ENCODE measurements around the gene CNOT3. TPM values are rescaled to one million over a fixed set of nuclear protein-coding genes. Genes with fewer than 3 reads are reported as not detected.

The CNOT3 gene
- total and polyA plus RNA-seq, 2 donors (not counting 1 experiment from before 2014, with no cell fraction given): 28.1 to 82.1 TPM

- no peak overlapping the region for H3K27ac Mint-ChIP-seq
- no peak overlapping the region for H3K4me2 ChIP-seq (replicated peaks; ENCODE audit: low read depth, low read length, poor library complexity, severe bottlenecking)
- H2AFZ ChIP-seq (ENCODE audit: insufficient read depth, low read depth, low read length, poor library complexity, severe bottlenecking): no peak overlapping the region
- no peak overlapping the region for H3K4me3 ChIP-seq (ENCODE audit: control extremely low read depth in 1 of 5, extremely low read depth in 1 of 5, insufficient read depth in 1 of 5, low read depth in 2 of 5, low read length in 4 of 5)
- ChIA-PET POLR2A (no interaction called here), CTCF (interaction anchor here (0.6 kb wide), 1 partner anchor 16 kb away, joined by 3 read pairs; no protein-coding TSS in a partner anchor)
- no peaks in the 10 kb centered on the region for H3K79me2 ChIP-seq (ENCODE audit: control insufficient read depth, insufficient read depth, low read length)
- ATAC-seq (ENCODE audit: low read depth): no peak
- peaks cover 0 to 9% of the 10 kb centered on the region in 2 experiments for H3K36me3 ChIP-seq (replicated peaks in 1 of 2; ENCODE audit: control extremely low read depth in 1 of 2, control insufficient read depth in 1 of 2, extremely low read depth in 1 of 2, insufficient read depth in 2 of 2, low read length in 1 of 2)
- no peak overlapping the region for H3K4me3 Mint-ChIP-seq
- intact Hi-C loops (cut with micrococcal nuclease): no loop called here
- no peak overlapping the region for H3K9ac ChIP-seq (ENCODE audit: low read length)
- peaks cover 5% of the 10 kb centered on the region for H4K20me1 ChIP-seq (ENCODE audit: control insufficient read depth, insufficient read depth, low read length, poor library complexity, severe bottlenecking)
- H3K27ac ChIP-seq (ENCODE audit: low read length in 2 of 2): no peak overlapping the region
- H3K9me3 Mint-ChIP-seq (ENCODE audit: insufficient read depth): no peaks in the 10 kb centered on the region
- H3K4me1 Mint-ChIP-seq: peaks cover 8% of the 10 kb centered on the region
- 89% methylated on average over 11 of the region's 11 CpGs for WGBS (ENCODE audit: insufficient coverage)
- no peak for DNase-seq
- H3K9me3 ChIP-seq (ENCODE audit: control extremely low read depth in 1 of 3, control insufficient read depth in 2 of 3, insufficient read depth in 1 of 3, low read length in 2 of 3): no peaks in the 10 kb centered on the region
- no peaks in the 10 kb centered on the region for H3K27me3 ChIP-seq (replicated peaks in 1 of 4; ENCODE audit: control extremely low read depth in 1 of 4, control insufficient read depth in 3 of 4, insufficient read depth in 4 of 4, low read length in 3 of 4)
- peaks cover 5 to 6% of the 10 kb centered on the region in 2 donors for H3K4me1 ChIP-seq (ENCODE audit: control insufficient read depth in 2 of 2, insufficient read depth in 2 of 2, low read length in 2 of 2)
- H3K27me3 Mint-ChIP-seq: no peaks in the 10 kb centered on the region
- TF ChIP-seq CTCF (IDR thresholded peaks at IDR 0.05): no peak
- TF ChIP-seq EZH2 (IDR thresholded peaks at IDR 0.05; ENCODE audit: borderline replicate concordance, insufficient read depth, low read depth, low read length, poor library complexity, severe bottlenecking): no peak
Measured at GRCh38 chr19:54183431-54183830, 45.9 kb downstream of the CNOT3 start.

- no peak overlapping the region for H3K4me3 Mint-ChIP-seq
- TF ChIP-seq EZH2 (IDR thresholded peaks at IDR 0.05; ENCODE audit: borderline replicate concordance, insufficient read depth, low read depth, low read length, poor library complexity, severe bottlenecking) (no peak), CTCF (IDR thresholded peaks at IDR 0.05) (no peak)
- no peak overlapping the region for H3K27ac ChIP-seq (ENCODE audit: low read length in 2 of 2)
- ChIA-PET POLR2A (no interaction called here), CTCF (no interaction called here)
- intact Hi-C loops (cut with micrococcal nuclease): loop anchor here (5.0 kb wide), 1 partner anchor 46 kb away; no protein-coding TSS in a partner anchor
- no peaks in the 10 kb centered on the region for H3K27me3 ChIP-seq (replicated peaks in 1 of 4; ENCODE audit: control extremely low read depth in 1 of 4, control insufficient read depth in 3 of 4, insufficient read depth in 4 of 4, low read length in 3 of 4)
- 95% methylated on average over 5 of the region's 8 CpGs for WGBS (ENCODE audit: insufficient coverage)
- H3K36me3 ChIP-seq (replicated peaks in 1 of 2; ENCODE audit: control extremely low read depth in 1 of 2, control insufficient read depth in 1 of 2, extremely low read depth in 1 of 2, insufficient read depth in 2 of 2, low read length in 1 of 2): peaks cover 0 to 3% of the 10 kb centered on the region in 2 experiments
- H3K79me2 ChIP-seq (ENCODE audit: control insufficient read depth, insufficient read depth, low read length): no peaks in the 10 kb centered on the region
- no peak for DNase-seq
- peaks cover 17% of the 10 kb centered on the region for H3K4me1 Mint-ChIP-seq
- H3K27ac Mint-ChIP-seq: no peak overlapping the region
- H2AFZ ChIP-seq (ENCODE audit: insufficient read depth, low read depth, low read length, poor library complexity, severe bottlenecking): no peak overlapping the region
- H3K4me1 ChIP-seq (ENCODE audit: control insufficient read depth in 2 of 2, insufficient read depth in 2 of 2, low read length in 2 of 2): peaks cover 11% of the 10 kb centered on the region in 2 donors
- no peak for ATAC-seq (ENCODE audit: low read depth)
- no peaks in the 10 kb centered on the region for H3K9me3 Mint-ChIP-seq (ENCODE audit: insufficient read depth)
- H3K4me2 ChIP-seq (replicated peaks; ENCODE audit: low read depth, low read length, poor library complexity, severe bottlenecking): no peak overlapping the region
- peaks cover 12% of the 10 kb centered on the region for H4K20me1 ChIP-seq (ENCODE audit: control insufficient read depth, insufficient read depth, low read length, poor library complexity, severe bottlenecking)
- no peak overlapping the region for H3K9ac ChIP-seq (ENCODE audit: low read length)
- H3K4me3 ChIP-seq (ENCODE audit: control extremely low read depth in 1 of 5, extremely low read depth in 1 of 5, insufficient read depth in 1 of 5, low read depth in 2 of 5, low read length in 4 of 5): no peak overlapping the region
- no peaks in the 10 kb centered on the region for H3K27me3 Mint-ChIP-seq
- no peaks in the 10 kb centered on the region for H3K9me3 ChIP-seq (ENCODE audit: control extremely low read depth in 1 of 3, control insufficient read depth in 2 of 3, insufficient read depth in 1 of 3, low read length in 2 of 3)
Measured at GRCh38 chr19:54186351-54186750, 48.8 kb downstream of the CNOT3 start.
